Left cardiac atrium (tissue), 4 donors: ENCODE results near the gene MOG. TPM values are rescaled to one million over a fixed set of nuclear protein-coding genes. Genes with fewer than 3 reads are reported as not detected.

Experiments used
- ATAC-seq, 2 donors: fragments of 200-7000 bp; cut with Tn5 transposase; one replicate each; pipeline ENCODE4 v1.9.1; 2020; ENCODE audit warnings: mild to moderate bottlenecking in 2 of 2, moderate library complexity in 2 of 2
- DNase-seq: peaks from one replicate; pipeline ENCODE4 v3.0.0-alpha.2; 2020
- intact Hi-C, 2 donors: fragments of 100-400 bp; cut with DNase I; formaldehyde crosslinking; loops; one replicate each; pipeline versions ENCODE4 v1.14.1 to v1.15.1; 2022 to 2023
- long read RNA-seq: library from polyadenylated mRNA; unstranded; transcript quantifications from one replicate; pipeline ENCODE4 v2.0.0, GENCODE V29; 2021
- total RNA-seq, 2 donors: library from RNA; stranded (reverse); fragmentation: NEBNext Ultra II Directional; extraction: Animal tissue kit (Norgen Biotek cat#: 25700); gene quantifications; one replicate each; pipeline ENCODE4 v1.2.1, GENCODE V29; 2021
- donor health status: DM: no; HTN: yes; CAD: no.
- donor health status: DM: no; HTN: yes; CAD: no; lungs with severe emphysema.
- donor health status: DM: yes; HTN: yes; CAD: no.
- donor health status: Dilated cardiomyopathy.

MOG gene
- total RNA-seq = 1 to 10 TPM; 1.7 to 3.5 TPM
- long read RNA-seq, partial matches to known transcripts = 0 of 1 reads
- long read RNA-seq, other reads (novel, unspliced or antisense) = 1 of 1 reads

- intact Hi-C loops = no loop called here
- ATAC-seq = peak in 1 of 2 donors; percentile 40
- DNase-seq = no peak
These were observed at the start of gene MOG for GRCh38 chr6:29656798-29657197. Gene MOG (plus strand): TSS chr6:29657092. CDS start chr6:29657210, 118 bp downstream.

- ATAC-seq (no peak), DNase-seq (no peak)
- intact Hi-C loops = no loop called here
These were observed 48.8 kb upstream of the MOG start for GRCh38 chr6:29608131-29608530.

- intact Hi-C loops = no loop called here
- DNase-seq (no peak), ATAC-seq (no peak)
These were observed 46.4 kb upstream of the MOG start for GRCh38 chr6:29610540-29610939.

DNA sequence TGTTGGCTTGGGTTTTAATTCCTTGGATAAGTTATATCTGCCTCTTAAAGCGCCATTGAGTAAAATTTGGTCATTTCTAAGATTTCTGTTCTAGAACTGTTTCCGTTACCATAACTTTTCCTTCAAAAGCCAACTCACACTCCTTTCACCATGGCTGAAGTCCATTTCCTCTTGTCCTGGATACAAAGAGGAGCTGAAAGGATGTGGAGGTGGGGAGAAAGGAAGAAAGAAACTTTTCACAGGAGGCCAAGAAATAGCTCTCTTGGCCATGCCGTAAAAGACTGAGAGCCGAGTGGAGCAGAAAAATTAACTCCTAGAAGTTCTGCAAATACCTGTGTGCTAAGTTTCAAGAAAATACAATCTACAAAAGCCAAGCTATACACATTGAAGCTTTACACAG lies 45.5 kb upstream of the MOG start:
- intact Hi-C loops = no loop called here
- no peak for DNase-seq

DNA sequence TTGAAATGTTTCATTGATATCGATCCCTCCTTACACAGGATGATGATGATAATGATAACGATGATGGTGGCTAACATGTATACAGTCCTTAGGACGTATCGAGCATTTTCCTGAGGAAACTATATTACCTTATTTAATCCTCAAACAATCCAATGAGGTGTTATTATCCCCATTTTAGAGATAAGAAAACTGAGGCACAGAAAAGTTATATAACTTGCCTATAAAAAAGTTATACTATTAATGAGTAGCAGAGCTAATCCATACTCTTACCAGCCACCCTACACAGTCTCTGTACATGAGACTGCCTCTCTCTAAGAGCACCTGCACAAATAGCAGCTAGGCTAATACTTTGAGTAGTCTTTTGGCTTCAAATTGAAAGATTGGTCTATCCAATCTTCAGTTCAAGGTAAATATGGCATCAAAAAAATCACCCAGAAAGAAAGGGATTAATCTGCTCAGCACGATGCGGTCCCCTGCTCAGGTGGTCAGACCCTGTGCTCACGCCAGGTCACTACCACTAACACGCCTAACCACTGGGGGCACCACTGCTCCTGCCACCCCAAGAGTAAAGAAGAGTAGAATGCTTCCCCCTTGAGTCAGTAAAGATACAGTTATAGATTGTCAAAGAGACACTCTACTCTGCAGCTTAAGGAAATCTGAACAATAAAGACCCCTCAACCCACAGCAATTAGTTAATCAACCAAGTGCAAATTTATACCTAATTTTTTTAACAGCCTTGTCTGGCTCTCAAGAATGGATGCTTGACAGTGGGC lies 38.9 kb upstream of the MOG start:
- intact Hi-C loops = no loop called here
- ATAC-seq (no peak), DNase-seq (no peak)

More for the DNA sequence above, 45.5 kb upstream of the MOG start:
- no peak for ATAC-seq

GRCh38 chr6:29619578-29620160 lies 37.2 kb upstream of the MOG start:
- ATAC-seq = no peak
- no peak for DNase-seq
- intact Hi-C loops = no loop called here

- DNase-seq = no peak
- intact Hi-C loops = no loop called here
- no peak for ATAC-seq
These were observed 36.3 kb upstream of the MOG start for GRCh38 chr6:29620630-29621029.

DNA sequence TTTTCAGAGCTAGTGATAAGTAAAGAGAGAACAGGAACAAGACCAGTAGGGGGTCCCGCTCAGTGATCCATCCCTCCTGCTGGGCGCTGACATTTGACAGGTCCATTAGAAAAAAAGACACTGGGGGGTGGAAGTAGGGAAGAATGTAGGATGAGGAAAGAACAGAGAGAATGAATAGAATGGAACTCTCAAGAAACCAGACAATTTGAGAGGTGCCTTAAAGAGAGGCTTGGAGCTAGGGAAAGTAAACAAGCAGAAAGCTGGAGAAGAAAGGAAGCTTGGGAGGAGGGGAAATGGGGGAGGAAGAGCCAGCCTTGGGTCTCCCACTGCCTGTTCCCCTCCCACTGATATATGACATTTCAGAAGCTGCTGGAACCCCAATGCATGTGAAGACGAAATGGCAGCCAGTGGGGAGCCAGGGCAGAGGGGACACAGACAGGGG lies 32.4 kb upstream of the MOG start:
- ATAC-seq (no peak), DNase-seq (no peak)
- intact Hi-C loops = no loop called here

- ATAC-seq (no peak), DNase-seq (no peak)
- intact Hi-C loops = no loop called here
These were observed 31.5 kb upstream of the MOG start for GRCh38 chr6:29625337-29625930.

GRCh38 chr6:29626948-29627754 lies 29.7 kb upstream of the MOG start:
- DNase-seq (peak; percentile 35), ATAC-seq (peak in 1 of 2 donors; percentile 3)
- intact Hi-C loops = no loop called here

DNA sequence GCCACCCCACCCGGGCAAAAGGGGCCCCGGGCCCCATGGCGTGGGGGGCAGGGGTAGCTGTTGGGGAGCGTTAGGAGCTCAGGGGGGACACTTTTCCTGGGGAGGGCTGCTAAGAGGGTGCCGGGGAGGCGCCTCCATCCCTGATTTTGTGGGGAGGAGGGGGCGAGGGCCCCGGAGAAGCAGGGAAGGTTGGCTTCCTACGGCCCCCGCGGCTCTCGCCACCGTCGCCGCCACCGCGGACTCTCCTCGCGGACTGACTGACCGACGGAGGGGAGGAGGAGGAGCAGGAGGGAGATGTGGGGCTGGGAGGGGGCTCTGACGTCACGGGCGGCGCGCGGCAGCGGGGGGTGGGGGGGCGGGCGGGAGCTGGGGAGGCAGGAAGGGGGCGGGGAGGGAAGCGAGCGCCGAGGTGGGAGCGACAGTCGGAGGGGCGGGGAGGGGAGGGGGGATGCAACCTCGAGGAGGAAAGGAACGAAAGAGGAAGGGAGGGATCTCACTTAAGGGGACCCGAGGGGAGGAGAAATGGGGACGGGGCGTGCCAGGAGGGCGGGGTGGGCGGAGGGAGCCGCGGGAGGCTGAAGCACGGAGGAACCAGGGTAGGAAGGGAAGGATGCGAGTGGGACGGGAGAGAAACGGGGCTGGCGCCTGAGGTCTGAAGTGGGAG lies 29.0 kb upstream of the MOG start:
- intact Hi-C loops = no loop called here
- ATAC-seq = peak; percentile 51 to 65
- DNase-seq = peak; percentile 88

DNA sequence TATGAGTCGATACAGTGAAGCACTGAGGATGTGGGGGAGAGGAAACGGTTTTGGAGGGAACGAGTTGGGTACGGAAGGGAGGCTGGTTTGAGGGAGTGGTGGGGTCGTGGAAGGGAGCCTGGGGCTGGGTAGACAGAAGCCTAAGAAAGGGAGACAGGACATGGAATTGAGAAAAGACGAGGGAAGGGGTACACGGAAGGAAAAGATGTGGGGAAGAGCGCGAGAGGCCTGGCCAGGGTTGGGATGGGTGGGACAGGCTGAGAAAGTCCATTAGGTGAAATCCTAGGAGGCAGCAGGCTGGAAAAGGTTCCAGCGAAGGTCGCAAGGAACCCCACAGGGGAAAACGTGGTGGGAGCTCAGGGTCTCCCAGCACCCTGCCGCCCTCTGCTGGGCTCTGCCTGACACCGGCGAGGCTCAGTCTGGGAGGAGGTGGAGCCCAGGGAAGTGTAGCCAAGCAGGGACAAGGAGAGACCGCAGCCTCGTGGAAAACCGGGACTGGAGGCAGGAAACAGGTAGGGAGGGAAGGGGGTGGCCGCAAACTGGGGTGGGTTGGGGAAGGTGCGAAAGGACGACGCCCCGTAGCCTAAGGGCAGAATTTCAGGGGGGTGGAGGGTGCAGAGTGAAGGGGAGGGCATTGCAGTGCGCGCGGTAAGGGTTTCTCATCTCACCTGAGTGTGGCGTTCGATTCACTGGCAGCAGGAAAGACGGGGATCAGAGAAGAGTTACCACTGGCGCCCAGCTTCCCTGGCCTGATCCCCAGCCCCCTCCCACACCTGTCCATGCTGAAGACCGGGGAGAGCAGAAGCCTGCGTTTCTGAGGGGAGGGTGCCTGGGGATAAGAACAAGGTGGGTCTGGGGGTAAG lies 28.2 kb upstream of the MOG start:
- DNase-seq (peak; percentile 82), ATAC-seq (peak; percentile 38 to 56)
- intact Hi-C loops = no loop called here

DNA sequence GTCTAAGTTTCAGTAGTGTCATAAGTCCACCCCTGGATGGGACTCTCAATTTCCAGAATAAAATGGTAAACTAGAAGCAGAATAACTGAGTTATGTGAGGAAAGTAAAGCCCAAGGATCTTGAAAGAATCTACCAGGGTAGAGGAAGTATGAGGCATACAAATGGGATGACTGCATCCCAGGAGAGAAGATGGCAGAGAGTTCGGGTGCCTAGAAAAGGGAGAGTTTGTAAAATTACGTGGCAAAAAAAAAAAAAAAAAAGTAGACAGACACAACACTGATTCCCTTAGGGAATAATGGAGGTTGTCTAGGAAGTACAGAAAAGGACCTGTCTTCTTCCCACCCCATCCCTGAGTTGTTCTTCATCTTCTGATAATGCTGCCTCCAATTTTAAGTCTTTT lies 27.3 kb upstream of the MOG start:
- ATAC-seq = no peak
- intact Hi-C loops = no loop called here
- DNase-seq = no peak

DNA sequence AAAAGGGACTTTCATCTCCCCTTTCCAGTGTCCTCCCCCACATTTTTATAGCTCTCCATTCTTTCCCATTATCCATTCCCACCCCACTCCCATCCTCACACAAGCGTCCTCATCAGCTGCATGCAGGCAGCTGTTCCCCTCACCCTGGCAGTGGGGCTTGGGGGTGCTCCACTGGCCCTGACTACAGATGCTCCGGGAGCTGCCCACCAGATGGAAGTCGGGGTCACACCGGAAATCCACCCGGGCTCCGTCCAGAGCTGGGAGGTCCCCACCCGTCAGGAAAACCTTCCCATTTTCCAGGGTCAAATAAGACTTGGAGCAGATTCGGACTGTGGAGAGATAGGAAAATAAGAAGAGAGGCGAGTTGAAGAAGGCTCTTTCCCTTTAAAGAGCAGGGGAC lies 26.6 kb upstream of the MOG start:
- intact Hi-C loops = no loop called here
- ATAC-seq (no peak), DNase-seq (no peak)

DNA sequence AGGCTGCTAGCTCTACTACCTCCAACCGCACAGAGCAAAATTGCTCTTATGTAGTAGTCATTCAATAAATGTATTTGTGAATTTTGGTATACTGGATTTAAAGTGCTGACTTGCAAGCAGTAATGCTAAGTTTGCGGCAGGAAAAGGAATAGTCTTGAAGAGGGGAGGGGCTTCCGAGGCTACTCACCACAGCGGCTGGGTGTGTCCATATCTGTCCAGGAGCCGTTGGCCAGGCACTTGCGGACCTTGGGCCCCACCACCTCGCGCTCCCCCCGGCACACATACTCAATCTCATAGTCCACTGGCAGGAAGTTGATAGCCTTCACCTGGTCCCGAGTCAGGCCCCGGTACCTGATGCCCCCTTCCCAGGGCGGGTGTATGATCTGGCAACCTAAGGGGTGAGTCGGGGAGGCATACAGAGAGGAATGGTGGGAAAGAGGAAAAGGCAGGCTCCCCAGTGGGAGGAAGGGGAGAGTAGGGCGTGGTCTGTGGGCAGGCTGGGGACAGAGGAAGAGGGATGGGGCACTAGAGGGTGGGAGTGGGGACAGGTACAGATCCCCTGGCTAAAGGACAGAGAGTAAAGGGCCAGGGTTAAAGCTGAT lies 25.6 kb upstream of the MOG start:
- no peak for DNase-seq
- intact Hi-C loops = no loop called here
- ATAC-seq = no peak

DNA sequence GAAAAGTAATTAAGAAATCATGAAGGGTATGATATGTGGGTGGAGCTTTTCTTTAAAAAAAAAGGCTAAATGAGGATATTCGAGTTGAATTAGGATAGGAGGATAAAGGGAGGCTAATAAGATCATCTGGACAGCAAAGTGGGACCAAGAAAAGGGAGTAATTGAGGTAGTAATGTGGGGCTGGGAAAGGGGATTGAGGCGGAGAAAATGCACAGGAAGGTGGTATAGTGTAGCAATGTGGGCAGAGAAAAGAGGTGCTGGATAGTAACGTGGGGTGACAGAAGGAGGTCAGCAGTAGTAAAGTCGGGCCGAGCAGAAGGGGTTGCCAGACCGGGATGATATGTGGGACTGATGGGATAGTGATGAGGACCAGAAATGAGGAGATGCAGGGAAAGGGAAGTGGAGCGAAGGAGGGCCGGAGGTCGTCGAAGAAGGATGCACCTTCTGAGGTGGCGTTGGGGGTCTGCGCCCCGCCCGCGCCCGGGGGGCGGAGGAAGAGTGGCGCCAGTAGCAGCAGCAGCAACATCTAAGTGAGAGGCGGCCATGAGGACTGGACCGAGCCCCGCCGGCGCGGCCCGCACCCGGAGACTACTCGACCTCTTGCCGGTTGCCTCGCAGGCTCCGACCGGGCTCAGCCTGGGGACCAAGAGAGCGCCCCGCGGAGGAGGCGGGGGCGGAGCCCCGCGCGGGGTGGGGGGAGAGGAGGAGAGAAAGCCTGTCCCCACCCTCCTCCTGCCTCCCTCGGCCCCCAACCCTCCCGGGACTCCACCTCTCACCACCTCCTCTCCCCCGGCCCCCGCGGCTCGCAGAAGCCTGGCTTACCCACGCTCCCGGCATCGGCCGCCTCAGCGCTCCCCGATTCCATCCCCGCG lies 24.8 kb upstream of the MOG start:
- DNase-seq (peak; percentile 71), ATAC-seq (peak; percentile 50 to 56)
- intact Hi-C loops = no loop called here
